Endothelial cell of hepatic sinusoid (primary cell): ENCODE results near the gene RAC3.

Source experiments
- in situ Hi-C: cut with HindIII; loops from 2 replicates; pipeline ENCODE4 v1.10.0; 2017; ENCODE audit warnings: low sequenced_read_pairs

RAC3 gene

GRCh38 chr17:82037092-82037888 is 5.8 kb downstream of the RAC3 start, which contains the start of gene DCXR:
Gene DCXR (minus strand): TSS chr17:82037697. CDS start chr17:82037682, 15 bp downstream.
- in situ Hi-C loops, result loop anchor here (10.0 kb wide), 3 partner anchors 62 to 298 kb away; partner anchors contain the start of genes ASPSCR1, CSNK1D and SECTM1

GRCh38 chr17:82037889-82038195 is 6.4 kb downstream of the RAC3 start:
- in situ Hi-C loops, result loop anchor here (10.0 kb wide), 3 partner anchors 63 to 297 kb away; partner anchors contain the start of genes ASPSCR1, CSNK1D and SECTM1

GRCh38 chr17:82038796-82039409 is 7.4 kb downstream of the RAC3 start:
- in situ Hi-C loops, result loop anchor here (10.0 kb wide), 3 partner anchors 64 to 296 kb away; partner anchors contain the start of genes ASPSCR1, CSNK1D and SECTM1

- in situ Hi-C loops, result loop anchor here (10.0 kb wide), 3 partner anchors 65 to 295 kb away; partner anchors contain the start of genes ASPSCR1, CSNK1D and SECTM1
These were observed 8.3 kb downstream of the RAC3 start for GRCh38 chr17:82039695-82040299.

- in situ Hi-C loops, result no loop called here
These were observed 9.8 kb downstream of the RAC3 start for GRCh38 chr17:82041144-82041814.

- in situ Hi-C loops, result no loop called here
These were observed 11.2 kb downstream of the RAC3 start for GRCh38 chr17:82042649-82043048.

GRCh38 chr17:82043507-82043906 is 12.0 kb downstream of the RAC3 start:
- in situ Hi-C loops, result no loop called here

- in situ Hi-C loops, result no loop called here
These were observed 14.5 kb downstream of the RAC3 start for GRCh38 chr17:82045936-82046484.

GRCh38 chr17:82046903-82047302 is 15.4 kb downstream of the RAC3 start:
- in situ Hi-C loops, result no loop called here

GRCh38 chr17:82047379-82047778 is 15.9 kb downstream of the RAC3 start:
- in situ Hi-C loops, result no loop called here

GRCh38 chr17:82047914-82048570 is 16.6 kb downstream of the RAC3 start:
- in situ Hi-C loops, result no loop called here

- in situ Hi-C loops, result no loop called here
These were observed 17.1 kb downstream of the RAC3 start for GRCh38 chr17:82048571-82048971.

- in situ Hi-C loops, result no loop called here
These were observed 17.6 kb downstream of the RAC3 start for GRCh38 chr17:82049106-82049505.

- in situ Hi-C loops, result no loop called here
These were observed 18.1 kb downstream of the RAC3 start for GRCh38 chr17:82049521-82049971.

- in situ Hi-C loops, result loop anchor here (10.0 kb wide), 2 partner anchors 85 to 155 kb away; no protein-coding TSS in a partner anchor
These were observed 18.8 kb downstream of the RAC3 start for GRCh38 chr17:82050152-82050760.

- in situ Hi-C loops, result loop anchor here (10.0 kb wide), 2 partner anchors 84 to 154 kb away; no protein-coding TSS in a partner anchor
These were observed 19.5 kb downstream of the RAC3 start for GRCh38 chr17:82050761-82051641.

GRCh38 chr17:82051776-82052637 is 20.5 kb downstream of the RAC3 start, which contains the start of the genes GPS1 and RFNG:
Gene GPS1 (plus strand): TSS chr17:82051898. CDS start chr17:82051932, 34 bp downstream.
Gene RFNG (minus strand): TSS chr17:82051811. CDS start chr17:82051766, 45 bp downstream.
- in situ Hi-C loops, result loop anchor here (10.0 kb wide), 2 partner anchors 83 to 153 kb away; no protein-coding TSS in a partner anchor
